NCI-H1105 (cell line): ENCODE data around the gene MITF.

Source experiments
- DNase-seq: peaks from one replicate; lab custom pipeline; 2025; lab: John Stamatoyannopoulos, UW

The MITF gene

GRCh38 chr3:69729147-69729919 lies 9.9 kb upstream of the MITF start:
- DNase-seq: no peak

GRCh38 chr3:69731080-69731479 lies 8.2 kb upstream of the MITF start:
- no peak for DNase-seq

- DNase-seq: no peak
Measured at GRCh38 chr3:69735893-69736292, 3.4 kb upstream of the MITF start.

GRCh38 chr3:69737392-69737791 lies 1.9 kb upstream of the MITF start:
- no peak for DNase-seq

- DNase-seq: no peak
Measured at GRCh38 chr3:69738315-69738714, 949 bp upstream of the MITF start.

- DNase-seq: no peak
Measured at GRCh38 chr3:69738859-69739203, 433 bp upstream of the MITF start.

GRCh38 chr3:69740103-69741021 lies 1.1 kb downstream of the MITF start:
- DNase-seq: no peak

GRCh38 chr3:69741032-69741767 lies 1.9 kb downstream of the MITF start:
- DNase-seq: no peak

- no peak for DNase-seq
Measured at GRCh38 chr3:69742391-69742790, 3.1 kb downstream of the MITF start.

GRCh38 chr3:69743975-69744906 lies 5.0 kb downstream of the MITF start:
- DNase-seq: no peak

GRCh38 chr3:69745505-69745904 lies 6.2 kb downstream of the MITF start:
- no peak for DNase-seq

GRCh38 chr3:69746119-69746518 lies 6.9 kb downstream of the MITF start:
- no peak for DNase-seq

- DNase-seq: no peak
Measured at GRCh38 chr3:69747511-69748258, 8.4 kb downstream of the MITF start.

- DNase-seq: no peak
Measured at GRCh38 chr3:69748503-69748902, 9.2 kb downstream of the MITF start.

GRCh38 chr3:69749461-69749860 lies 10.2 kb downstream of the MITF start:
- no peak for DNase-seq

GRCh38 chr3:69750549-69750948 lies 11.3 kb downstream of the MITF start:
- no peak for DNase-seq

GRCh38 chr3:69751074-69751476 lies 11.8 kb downstream of the MITF start:
- no peak for DNase-seq

- no peak for DNase-seq
Measured at GRCh38 chr3:69752241-69752640, 13.0 kb downstream of the MITF start.

GRCh38 chr3:69753179-69753775 lies 14.0 kb downstream of the MITF start:
- DNase-seq: no peak

- no peak for DNase-seq
Measured at GRCh38 chr3:69755795-69756194, 16.5 kb downstream of the MITF start.
